Erythroblast (primary cell): ENCODE measurements around the gene EXT2.

Source experiments
- GATA1 ChIP-seq: IDR thresholded peaks from 2 replicates; pipeline ENCODE4 v1.6.1; 2011; ENCODE audit warnings: low read depth, mild to moderate bottlenecking, control low read depth, low read length, moderate library complexity
- POLR2A ChIP-seq: IDR thresholded peaks from 2 replicates; pipeline ENCODE4 v1.6.1; 2011; ENCODE audit warnings: mild to moderate bottlenecking, low read length

- TF ChIP-seq POLR2A (no peak), GATA1 (no peak)
Measured at GRCh38 chr11:44281151-44281550, 185.7 kb downstream of the EXT2 start.
